GM12875 (cell line): ENCODE data around the gene HIVEP3.

Experiments
- H3K4me3 ChIP-seq: one replicate; pipeline ENCODE4 v1.5.1; 2011; ENCODE audit warnings: low read depth, low read length, control low read depth
- CTCF ChIP-seq: IDR thresholded peaks from 2 replicates; pipeline ENCODE4 v1.5.1; 2011; ENCODE audit warnings: low read depth, mild to moderate bottlenecking, control low read depth, inconsistent platforms, low read length, moderate library complexity, borderline replicate concordance; ENCODE audit not compliant: insufficient read depth

The HIVEP3 gene

GRCh38 chr1:41905093-41905675 lies 13.5 kb downstream of the HIVEP3 start:
- TF ChIP-seq CTCF: no peak
- no peak overlapping the region for H3K4me3 ChIP-seq

DNA sequence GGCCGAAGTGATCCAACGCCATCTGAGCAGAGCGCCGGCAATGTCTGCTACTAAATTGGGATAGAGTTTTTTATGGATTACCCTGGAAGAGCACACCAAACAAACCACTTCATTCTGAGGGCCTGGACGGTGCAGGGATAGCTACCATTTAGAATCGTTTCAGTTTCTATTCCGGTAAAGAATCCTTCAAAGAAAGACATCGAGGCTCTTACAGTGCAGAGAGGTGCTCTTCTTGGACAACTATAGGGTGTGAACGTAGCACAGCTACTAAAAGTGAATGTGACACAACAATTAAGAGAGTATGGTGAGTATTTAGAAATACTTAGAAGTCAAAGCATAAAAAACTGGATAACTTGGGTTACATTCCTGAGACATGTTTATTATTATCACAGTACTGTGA lies 16.1 kb downstream of the HIVEP3 start:
- H3K4me3 ChIP-seq: no peak overlapping the region
- no peak for TF ChIP-seq CTCF

GRCh38 chr1:41902159-41902577 lies 16.6 kb downstream of the HIVEP3 start:
- no peak overlapping the region for H3K4me3 ChIP-seq

GRCh38 chr1:41901551-41901950 lies 17.2 kb downstream of the HIVEP3 start:
- no peak for TF ChIP-seq CTCF
- no peak overlapping the region for H3K4me3 ChIP-seq

More at GRCh38 chr1:41902159-41902577, 16.6 kb downstream of the HIVEP3 start:
- TF ChIP-seq CTCF: no peak

DNA sequence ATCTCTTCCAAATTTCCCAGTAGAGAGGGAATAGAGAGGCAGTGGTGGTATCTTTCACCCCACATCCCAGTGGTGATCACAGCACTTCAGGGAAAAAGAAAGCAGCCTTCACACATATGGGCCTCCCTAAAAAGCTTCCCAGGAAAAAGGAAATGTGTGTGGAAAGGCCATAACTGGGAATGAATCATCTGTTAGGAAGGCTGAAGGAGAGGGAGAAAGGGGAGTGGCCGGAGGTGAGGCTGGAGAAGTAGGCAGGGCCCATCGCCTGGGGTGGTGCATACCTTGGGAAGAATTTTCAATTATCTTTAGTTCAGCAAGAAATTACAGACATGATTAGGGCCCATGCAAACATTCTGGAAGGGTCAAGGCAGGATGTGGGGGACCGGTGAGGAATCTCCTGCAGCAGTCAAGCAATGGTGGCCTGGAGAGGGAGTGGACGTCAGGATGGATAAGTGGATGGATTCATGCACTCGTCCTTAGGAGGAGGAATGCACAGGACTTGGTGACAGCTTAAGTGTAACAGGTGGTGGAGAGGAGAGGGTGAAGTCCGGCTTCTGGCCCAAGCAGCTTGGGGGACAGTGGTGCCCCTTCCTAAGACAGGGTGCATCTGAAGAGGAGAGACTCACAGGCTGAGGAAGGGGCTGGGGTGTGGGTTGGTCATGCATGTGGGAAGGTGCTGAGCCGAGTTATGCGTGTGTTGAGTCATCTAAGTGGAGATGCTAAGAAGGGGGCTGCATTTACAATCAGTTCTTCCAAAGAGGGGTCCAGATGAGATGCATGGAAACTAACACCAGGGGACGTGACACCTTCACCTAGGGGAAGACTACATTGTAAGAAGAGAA lies 17.9 kb downstream of the HIVEP3 start:
- no peak for TF ChIP-seq CTCF
- no peak overlapping the region for H3K4me3 ChIP-seq

DNA sequence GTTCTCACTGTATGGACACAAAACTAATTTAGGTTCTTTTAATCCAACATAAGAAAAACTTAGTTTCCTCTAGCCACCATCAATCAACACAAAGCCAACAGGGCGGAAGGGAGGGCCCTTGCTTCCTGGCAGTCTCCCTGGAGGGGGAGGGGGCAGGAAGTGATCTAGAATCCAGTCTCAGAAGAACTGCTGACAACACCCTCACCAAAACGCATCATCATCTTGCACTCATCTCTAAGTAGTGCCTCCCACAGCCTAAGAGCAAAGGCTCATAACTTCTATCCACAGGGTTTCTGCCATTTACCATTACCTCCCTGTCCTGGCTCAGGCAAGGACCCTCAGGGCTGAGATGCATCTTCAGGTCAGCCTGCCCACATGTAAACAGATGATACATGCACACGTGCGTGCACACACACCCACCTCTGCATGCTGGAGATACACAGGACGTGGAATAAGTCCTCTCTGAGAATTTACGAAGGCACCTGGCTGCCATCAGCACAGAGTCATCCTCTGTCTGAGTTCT lies 20.5 kb downstream of the HIVEP3 start:
- no peak for TF ChIP-seq CTCF
- no peak overlapping the region for H3K4me3 ChIP-seq
